Nephron (organoid): ENCODE results near the gene CSNK2A1.

ENCODE experiments used
- H3K27ac Mint-ChIP-seq, 3 experiments: 2 replicates each; pipeline ENCODE4 v1.8.0; 2020; ENCODE audit warnings: mixed read lengths in 3 of 3, mild to moderate bottlenecking in 2 of 3, moderate library complexity in 1 of 3
- H3K27me3 Mint-ChIP-seq: 2 replicates; pipeline ENCODE4 v1.8.0; 2021; ENCODE audit warnings: low read depth, mild to moderate bottlenecking, moderate library complexity, mixed read lengths
- H3K36me3 Mint-ChIP-seq: 2 replicates; pipeline ENCODE4 v1.8.0; 2020; ENCODE audit warnings: low read depth, mixed read lengths
- H3K4me1 Mint-ChIP-seq: 2 replicates; pipeline ENCODE4 v1.8.0; 2020; ENCODE audit warnings: mixed read lengths
- H3K4me3 Mint-ChIP-seq, 3 experiments: 2 replicates each; pipeline ENCODE4 v1.8.0; 2020; ENCODE audit warnings: mild to moderate bottlenecking in 3 of 3, mixed read lengths in 3 of 3, moderate library complexity in 2 of 3
- H3K9me3 Mint-ChIP-seq: 2 replicates; pipeline ENCODE4 v1.8.0; 2020; ENCODE audit warnings: mixed read lengths
- CTCF ChIP-seq, 3 experiments: fragments of 200-600 bp; sonication (generic); IDR thresholded peaks; one replicate each; pipeline ENCODE4 v1.5.0; 2021; ENCODE audit warnings: antibody characterized with exemption in 3 of 3; ENCODE audit not compliant: unreplicated experiment in 3 of 3

Gene CSNK2A1

GRCh38 chr20:444862-445426 lies 98.6 kb downstream of the CSNK2A1 start:
- Mint-ChIP-seq H3K4me3 (no peak overlapping the region), H3K36me3 (peaks cover 61% of the 10 kb centered on the region), H3K27me3 (no peaks in the 10 kb centered on the region), H3K27ac (peak overlapping the region in 1 of 3 experiments; percentile 7), H3K4me1 (peaks cover 7% of the 10 kb centered on the region), H3K9me3 (no peaks in the 10 kb centered on the region)
- no peak for TF ChIP-seq CTCF (IDR thresholded peaks at IDR 0.05; ENCODE audit: unreplicated experiment in 3 of 3)

GRCh38 chr20:444117-444516 lies 99.5 kb downstream of the CSNK2A1 start:
- TF ChIP-seq CTCF (IDR thresholded peaks at IDR 0.05; ENCODE audit: unreplicated experiment in 3 of 3), result no peak
- Mint-ChIP-seq H3K4me1 (peaks cover 7% of the 10 kb centered on the region), H3K36me3 (peaks cover 65% of the 10 kb centered on the region), H3K9me3 (no peaks in the 10 kb centered on the region), H3K4me3 (no peak overlapping the region), H3K27ac (no peak overlapping the region), H3K27me3 (no peaks in the 10 kb centered on the region)

GRCh38 chr20:443223-443775 lies 100.3 kb downstream of the CSNK2A1 start:
- Mint-ChIP-seq H3K36me3 (peaks cover 71% of the 10 kb centered on the region), H3K9me3 (no peaks in the 10 kb centered on the region), H3K27ac (peak overlapping the region in 1 of 3 experiments; percentile 50), H3K27me3 (no peaks in the 10 kb centered on the region), H3K4me1 (peaks cover 12% of the 10 kb centered on the region), H3K4me3 (no peak overlapping the region)
- TF ChIP-seq CTCF (IDR thresholded peaks at IDR 0.05; ENCODE audit: unreplicated experiment in 3 of 3), result no peak

- H3K27me3 Mint-ChIP-seq, result no peaks in the 10 kb centered on the region
- H3K4me3 Mint-ChIP-seq, result no peak overlapping the region
- H3K4me1 Mint-ChIP-seq, result peaks cover 12% of the 10 kb centered on the region
Measured at GRCh38 chr20:440636-441035, 103.0 kb downstream of the CSNK2A1 start.

GRCh38 chr20:440148-440547 lies 103.4 kb downstream of the CSNK2A1 start:
- no peak overlapping the region for H3K4me3 Mint-ChIP-seq
- no peaks in the 10 kb centered on the region for H3K27me3 Mint-ChIP-seq
- no peak for TF ChIP-seq CTCF (IDR thresholded peaks at IDR 0.05; ENCODE audit: unreplicated experiment in 3 of 3)
- peaks cover 77% of the 10 kb centered on the region for H3K36me3 Mint-ChIP-seq
- H3K4me1 Mint-ChIP-seq, result peaks cover 11% of the 10 kb centered on the region
- H3K27ac Mint-ChIP-seq, result no peak overlapping the region
- H3K9me3 Mint-ChIP-seq, result no peaks in the 10 kb centered on the region

More at GRCh38 chr20:440636-441035, 103.0 kb downstream of the CSNK2A1 start:
- TF ChIP-seq CTCF (IDR thresholded peaks at IDR 0.05; ENCODE audit: unreplicated experiment in 3 of 3), result no peak
- no peaks in the 10 kb centered on the region for H3K9me3 Mint-ChIP-seq
- H3K36me3 Mint-ChIP-seq, result peaks cover 77% of the 10 kb centered on the region
- H3K27ac Mint-ChIP-seq, result no peak overlapping the region
